ENCODE results near the gene SRPRA.

Gene SRPRA

GRCh38 chr11:126229858-126230540 lies 38.7 kb downstream of the SRPRA start:
- no peak for DNase-seq (ENCODE audit: low read depth)

DNA sequence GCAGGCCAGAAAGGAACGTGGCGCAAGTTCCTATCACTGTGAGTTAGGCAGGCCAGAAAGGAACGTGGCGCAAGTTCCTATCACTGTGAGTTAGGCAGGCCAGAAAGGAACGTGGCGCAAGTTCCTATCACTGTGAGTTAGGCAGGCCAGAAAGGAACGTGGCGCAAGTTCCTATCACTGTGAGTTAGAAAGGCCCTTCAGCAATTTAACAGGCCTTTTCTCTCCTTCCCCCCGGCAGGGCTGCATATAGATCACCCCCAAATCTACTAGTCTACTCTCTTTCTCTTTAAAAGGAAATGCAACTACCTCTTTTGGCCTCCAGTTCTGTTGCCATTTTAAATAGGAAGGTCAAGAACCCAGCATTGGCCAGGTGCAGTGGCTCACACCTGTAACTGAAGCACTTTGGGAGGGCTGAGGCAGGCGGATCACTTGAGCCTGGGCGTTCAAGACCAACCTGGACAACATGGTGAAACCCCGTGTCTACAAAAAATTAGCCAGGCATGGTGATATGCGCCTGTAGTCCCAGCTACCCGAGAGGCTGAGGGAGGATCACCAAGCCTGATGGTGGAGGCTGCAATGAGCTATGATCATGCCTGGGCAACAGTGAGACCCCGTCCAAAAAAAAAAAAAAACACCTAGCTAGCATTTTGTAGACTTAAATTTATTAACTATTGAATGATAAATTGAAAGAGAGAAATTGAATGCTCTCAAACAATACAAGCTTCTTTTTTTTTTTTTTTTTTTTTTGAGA lies 42.2 kb downstream of the SRPRA start:
- no peak for DNase-seq (ENCODE audit: low read depth)

DNA sequence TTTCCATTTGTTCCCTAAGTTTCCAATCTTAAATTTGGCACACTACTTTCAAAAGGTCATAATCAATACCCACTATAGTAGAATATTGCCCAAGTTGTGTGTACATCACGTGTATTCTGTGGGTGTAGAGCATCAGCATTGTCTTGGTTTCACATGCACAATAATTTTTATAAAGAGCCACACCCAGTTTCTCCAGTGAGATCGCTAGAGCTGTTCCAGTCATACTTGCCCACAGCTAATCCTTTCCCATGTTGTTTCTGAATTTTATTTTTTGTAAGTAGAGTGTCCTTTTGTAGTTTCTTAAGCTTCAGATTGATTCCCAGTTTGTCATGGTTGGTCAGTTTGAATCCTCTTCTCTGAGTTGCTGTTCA lies 43.4 kb downstream of the SRPRA start:
- no peak for DNase-seq (ENCODE audit: low read depth)

DNA sequence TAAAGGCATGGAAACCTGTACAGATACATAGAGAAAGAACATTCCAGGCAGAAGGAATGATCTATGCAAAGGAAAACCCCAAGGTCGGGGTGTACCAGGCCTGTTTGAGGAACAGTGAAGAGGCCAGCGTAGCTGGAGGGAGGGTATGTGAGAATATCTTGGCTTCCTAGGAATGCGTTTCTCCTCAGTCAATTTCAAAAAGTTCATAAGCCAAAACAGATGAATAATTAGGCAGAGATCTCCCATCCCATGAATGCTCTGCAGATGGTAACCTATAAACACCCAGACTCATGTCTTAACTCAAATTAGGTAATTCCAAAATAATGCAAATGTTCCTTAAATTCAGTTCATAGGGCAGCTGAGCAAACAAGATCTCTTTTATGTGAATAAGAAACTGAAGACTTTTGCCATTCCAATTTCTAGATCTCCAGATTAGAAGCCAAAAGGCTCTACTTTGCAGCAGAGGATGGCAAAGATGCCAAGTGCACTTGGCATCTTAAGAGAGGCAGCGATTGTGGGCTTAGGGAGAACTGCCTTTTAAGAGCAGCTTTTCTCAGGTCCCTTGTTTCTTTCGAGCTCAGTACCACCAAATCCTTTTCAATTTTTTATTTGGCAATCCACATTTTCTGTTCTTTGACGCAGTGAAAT lies 43.9 kb downstream of the SRPRA start:
- no peak for DNase-seq (ENCODE audit: low read depth)

- DNase-seq (ENCODE audit: low read depth): no peak
These were observed 49.1 kb downstream of the SRPRA start for GRCh38 chr11:126219547-126219946.

- no peak for DNase-seq (ENCODE audit: low read depth)
These were observed 51.2 kb downstream of the SRPRA start for GRCh38 chr11:126217491-126217890.

DNA sequence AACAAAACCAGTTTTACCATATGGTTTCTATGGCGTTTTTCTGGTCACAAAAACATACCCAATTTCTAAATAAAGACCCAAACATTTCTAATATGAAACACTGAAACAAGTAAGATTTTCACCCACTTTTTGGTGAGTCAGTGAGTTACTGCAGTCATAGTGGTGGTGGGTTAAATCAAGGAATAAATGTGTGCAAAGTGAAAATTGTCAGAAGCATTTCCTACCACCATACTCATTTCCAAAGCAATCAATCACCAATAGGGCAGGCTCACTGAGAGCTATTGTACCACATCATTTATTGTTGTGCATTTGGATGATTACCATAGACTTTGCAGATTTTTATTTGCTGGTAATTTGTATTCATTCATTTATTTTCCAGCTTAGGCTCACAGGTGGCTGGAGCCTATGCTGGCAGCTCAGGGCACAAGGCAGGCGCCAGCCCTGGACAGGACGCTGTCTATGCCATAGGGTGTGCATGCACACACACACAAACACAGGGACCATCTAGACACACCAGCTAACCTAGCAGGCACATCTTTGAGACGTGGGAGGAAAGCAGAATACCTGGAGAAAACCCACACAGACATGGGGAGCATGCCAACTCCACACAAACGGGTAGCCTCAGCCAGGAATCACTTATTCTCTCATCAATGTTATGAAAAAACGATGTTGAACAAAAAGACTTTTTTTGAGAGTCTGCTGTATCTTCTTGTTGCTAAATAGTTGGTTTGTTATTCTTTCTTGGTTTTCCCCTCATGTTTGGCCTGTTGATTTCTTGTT lies 52.0 kb downstream of the SRPRA start:
- DNase-seq (ENCODE audit: low read depth): no peak

DNA sequence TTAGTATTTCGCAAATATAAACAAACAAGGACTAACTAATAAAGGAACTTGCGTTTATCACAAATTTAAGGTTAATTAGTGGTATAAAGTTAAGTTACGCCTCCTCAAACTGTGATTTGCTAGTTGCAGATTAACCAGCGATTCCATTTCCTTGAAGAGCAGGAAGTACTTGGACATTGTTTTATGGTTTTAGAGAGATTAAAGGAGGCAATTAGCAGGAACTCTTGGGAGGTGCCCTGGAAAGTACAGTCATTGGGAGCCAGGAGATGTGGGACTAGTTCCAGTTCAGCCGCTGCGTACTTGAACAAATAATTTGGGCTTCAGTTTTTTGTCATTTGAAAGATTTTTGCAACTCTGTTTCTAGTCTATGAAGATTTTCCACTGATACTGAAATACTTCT lies 53.9 kb downstream of the SRPRA start:
- DNase-seq (ENCODE audit: low read depth): no peak

DNA sequence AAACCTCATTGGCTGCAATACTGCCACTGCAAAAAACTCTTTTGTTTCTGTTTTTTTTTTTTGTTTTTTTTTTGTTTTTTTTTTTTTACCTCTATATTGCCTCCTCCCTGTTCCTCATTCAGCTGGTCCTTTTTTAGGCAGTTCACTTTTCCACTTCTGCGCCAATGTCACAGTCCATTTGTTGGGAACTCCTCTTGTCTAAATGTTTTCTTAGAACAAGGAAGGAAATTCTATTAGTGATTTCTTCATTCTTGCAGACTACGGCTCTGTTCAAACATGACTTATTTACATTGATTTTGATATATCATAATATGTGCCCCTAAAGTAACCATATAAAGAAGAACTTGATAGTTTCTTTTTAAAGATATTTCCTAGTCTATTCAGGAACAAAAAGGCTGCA lies 54.3 kb downstream of the SRPRA start:
- no peak for DNase-seq (ENCODE audit: low read depth)

Measured in activated T-cell treated with anti-CD3 and anti-CD28 coated beads for 24 hours (primary cell).